GM12878 (cell line): Measurements from ENCODE around the gene COL18A1. TPM values are rescaled to one million over a fixed set of nuclear protein-coding genes. Genes with fewer than 3 reads are reported as not detected.

ENCODE experiments used
- ATAC-seq: fragments of 200-7000 bp; cut with Tn5 transposase; 3 replicates; pipeline ENCODE4 v1.9.1; 2020; ENCODE audit warnings: mild to moderate bottlenecking, moderate library complexity
- BruUV-seq: library from RNA; stranded (reverse); fragments of 400-500 nt; replicated peaks from 2 replicates; lab custom pipeline; 2021; lab: Mats Ljungman, UMichigan
- CTCF ChIA-PET: fragments of 300-600 bp; sonication (Branson Sonifier 250); formaldehyde crosslinking; extraction: SDS; loops from one replicate; lab custom pipeline; 2021; ENCODE audit warnings: inconsistent platforms; lab: Yijun Ruan, JAX
- POLR2A ChIA-PET: fragments of 350-600 bp; formaldehyde crosslinking; extraction: SDS; loops from one replicate; lab custom pipeline; 2021; ENCODE audit warnings: inconsistent platforms; lab: Charles Lee
- RAD21 ChIA-PET: fragments of 300-600 bp; sonication (Branson Sonifier 250); formaldehyde crosslinking; loops from one replicate; lab custom pipeline; 2023; ENCODE audit warnings: antibody characterized with exemption; ENCODE audit not compliant: unreplicated experiment; lab: Charles Lee
- SMC1A ChIA-PET: fragments of 300-600 bp; sonication (Branson Sonifier 250); formaldehyde crosslinking; loops from one replicate; lab custom pipeline; 2023; ENCODE audit not compliant: unreplicated experiment, uncharacterized antibody; lab: Charles Lee
- DNase-seq: peaks from one replicate; pipeline ENCODE4 v3.0.0-alpha.2; 2011; ENCODE audit warnings: low read depth, low spot score
- FAIRE-seq: peaks from 3 replicates; lab custom pipeline; 2011; peaks lifted over from hg19 to GRCh38; lab: Jason Lieb, UNC
- H2AFZ ChIP-seq: 2 replicates; pipeline ENCODE4 v1.6.0; 2011; ENCODE audit warnings: low read depth, low read length, control low read depth; ENCODE audit not compliant: control insufficient read depth
- H3K27ac ChIP-seq: 2 replicates; pipeline ENCODE4 v1.5.1; 2011; ENCODE audit warnings: control low read depth; ENCODE audit not compliant: control insufficient read depth, insufficient read depth
- H3K27me3 ChIP-seq, 2 experiments: replicated peaks in 1 of 2; 2 replicates each; pipeline versions ENCODE4 v1.6.0 to v1.6.1; 2011; ENCODE audit warnings: low read length in 1 of 2; ENCODE audit not compliant: control insufficient read depth in 2 of 2, insufficient read depth in 2 of 2
- H3K36me3 ChIP-seq, 2 experiments: 2 replicates each; pipeline ENCODE4 v1.5.1; 2011; ENCODE audit warnings: low read length in 1 of 2; ENCODE audit not compliant: control insufficient read depth in 2 of 2, insufficient read depth in 2 of 2
- H3K4me1 ChIP-seq: 2 replicates; pipeline ENCODE4 v1.6.1; 2011; ENCODE audit warnings: mild to moderate bottlenecking, low read length, moderate library complexity, mixed read lengths; ENCODE audit not compliant: control insufficient read depth, insufficient read depth
- H3K4me2 ChIP-seq: 2 replicates; pipeline ENCODE4 v1.6.0; 2011; ENCODE audit warnings: control low read depth; ENCODE audit not compliant: control insufficient read depth, insufficient read depth
- H3K4me3 ChIP-seq: fragments of 200-600 bp; sonication (generic); 2 replicates; pipeline ENCODE4 v1.5.1; 2016
- H3K79me2 ChIP-seq: 2 replicates; pipeline ENCODE4 v1.6.0; 2011; ENCODE audit warnings: low read length; ENCODE audit not compliant: control insufficient read depth, insufficient read depth
- H3K9ac ChIP-seq: 2 replicates; pipeline ENCODE4 v1.8.0; 2011; ENCODE audit warnings: low read length, control low read depth, mixed read lengths; ENCODE audit not compliant: control insufficient read depth, insufficient read depth
- H3K9me3 ChIP-seq: replicated peaks from 3 replicates; pipeline ENCODE4 v1.5.1; 2011; ENCODE audit warnings: mild to moderate bottlenecking, low read length; ENCODE audit not compliant: control insufficient read depth, insufficient read depth
- H4K20me1 ChIP-seq: 2 replicates; pipeline ENCODE4 v1.6.0; 2011; ENCODE audit not compliant: control insufficient read depth, insufficient read depth
- ATF2 ChIP-seq: IDR thresholded peaks from 2 replicates; pipeline ENCODE4 v1.6.1; 2012; ENCODE audit warnings: low read length, inconsistent platforms
- CBX5 ChIP-seq: sonication (generic); IDR thresholded peaks from 2 replicates; pipeline ENCODE4 v1.6.1; 2016; ENCODE audit warnings: low read depth, moderate library complexity, mild to moderate bottlenecking, inconsistent platforms
- CEBPZ ChIP-seq: fragments of 150-350 bp; IDR thresholded peaks from 2 replicates; pipeline ENCODE4 v1.6.1; 2016; ENCODE audit warnings: low read depth, low read length
- CHD4 ChIP-seq: fragments of 200-600 bp; sonication (generic); IDR thresholded peaks from 2 replicates; pipeline ENCODE4 v1.6.1; 2016; ENCODE audit warnings: mild to moderate bottlenecking
- EP300 ChIP-seq, 2 experiments: fragments of 150-350 bp in 1 of 2; IDR thresholded peaks; 2 replicates each; pipeline ENCODE4 v1.6.1; 2011 to 2012; ENCODE audit warnings: low read depth in 2 of 2, low read length in 2 of 2, borderline replicate concordance in 1 of 2, improper control_type of control experiment in 1 of 2, inconsistent platforms in 1 of 2; ENCODE audit not compliant: control insufficient read depth in 1 of 2
- JUNB ChIP-seq: IDR thresholded peaks from 2 replicates; pipeline ENCODE4 v1.6.1; 2016; ENCODE audit warnings: antibody characterized with exemption, mild to moderate bottlenecking
- NFYB ChIP-seq: IDR thresholded peaks from 2 replicates; pipeline ENCODE4 v1.6.1; 2011; ENCODE audit warnings: low read depth, mild to moderate bottlenecking, low read length, improper control_type of control experiment, moderate library complexity; ENCODE audit not compliant: insufficient read depth
- PML ChIP-seq: IDR thresholded peaks from 2 replicates; pipeline ENCODE4 v1.6.1; 2012; ENCODE audit warnings: low read length, inconsistent platforms
- RAD51 ChIP-seq: fragments of 450-650 bp; IDR thresholded peaks from 2 replicates; pipeline ENCODE4 v1.6.1; 2016; ENCODE audit warnings: moderate library complexity, mild to moderate bottlenecking, inconsistent platforms
- RBBP5 ChIP-seq: fragments of 200-600 bp; sonication (generic); conservative IDR thresholded peaks from 2 replicates; pipeline ENCODE4 v1.6.1; 2016
- SP1 ChIP-seq: IDR thresholded peaks from one replicate; pipeline ENCODE4 v1.6.1; 2011; ENCODE audit warnings: low read depth, low read length
- TBL1XR1 ChIP-seq: IDR thresholded peaks from 2 replicates; pipeline ENCODE4 v1.6.1; 2012; ENCODE audit warnings: low read depth, low read length, improper control_type of control experiment
- ZNF217 ChIP-seq: fragments of 450-650 bp; IDR thresholded peaks from 2 replicates; pipeline ENCODE4 v1.6.1; 2017; ENCODE audit warnings: antibody characterized with exemption, mild to moderate bottlenecking
- ZNF24 ChIP-seq: fragments of 450-650 bp; IDR thresholded peaks from 2 replicates; pipeline ENCODE4 v1.6.1; 2017; ENCODE audit warnings: antibody characterized with exemption, mild to moderate bottlenecking
- WGBS: methylation state at CpG from one replicate; pipeline ENCODE4 v1.1.6; 2016; ENCODE audit warnings: low lambda C conversion rate; ENCODE audit not compliant: insufficient replicate concordance, insufficient coverage; ENCODE audit errors: missing lambda C conversion rate; 5-methylcytosine and 5-hydroxymethylcytosine counted together
- in situ Hi-C: fragments of 300-500 bp; cut with MboI; formaldehyde crosslinking; loops from 9 replicates; pipeline ENCODE4 v1.14.3; 2018; ENCODE audit warnings: mixed read lengths
- intact Hi-C: fragments of 100-400 bp; cut with micrococcal nuclease; formaldehyde crosslinking; loops from one replicate; pipeline ENCODE4 v1.14.2; 2022; ENCODE audit not compliant: unreplicated experiment
- polyA plus RNA-seq, 11 experiments: library from polyadenylated mRNA; depleted of rRNA in 4 of 11; unstranded in 6 of 11; stranded (reverse) in 5 of 11; fragments of >200 nt; fragmentation: Nextera tagmentation in 4 of 11; fragmentation: Illumina TruSeq in 1 of 11; extraction: Ambion mirVana in 4 of 11; extraction: Trizol in 1 of 11; gene quantifications; 1 replicate in 1 of 11; 2 replicates in 10 of 11; pipeline versions ENCODE4 v1.2.1 to v1.2.3, GENCODE V29; 2011 to 2016; ENCODE audit warnings: inconsistent platforms in 2 of 11, missing spikeins in 2 of 11, low read depth in 1 of 11
- total RNA-seq, 4 experiments: library from RNA; depleted of rRNA in 3 of 4; stranded (reverse); fragments of >200 nt in 3 of 4; fragmentation: Illumina TruSeq in 1 of 4; extraction: Trizol in 1 of 4; gene quantifications; 2 replicates each; pipeline versions ENCODE4 v1.2.1 to v1.2.3, GENCODE V29; 2013 to 2021

Gene COL18A1
- total and polyA plus RNA-seq, 10 of the 15 experiments (the other 5 are each of a cell fraction or from before 2014, with no cell fraction given) = under 0.01 to 0.49 (median 0.09) TPM; not detected in 3

- FAIRE-seq (no peak), DNase-seq (no peak), ATAC-seq (no peak)
- no TSS peak for BruUV-seq
- no peaks in the 10 kb centered on the region for H3K27me3 ChIP-seq
- H2AFZ ChIP-seq = no peak overlapping the region
- H3K4me2 ChIP-seq = no peak overlapping the region
- H3K36me3 ChIP-seq = no peaks in the 10 kb centered on the region
- SMC1A ChIA-PET = no interaction called here
- WGBS = 38% methylated on average over 16 of the region's 16 CpGs
- POLR2A ChIA-PET = no interaction called here
- H4K20me1 ChIP-seq = no peaks in the 10 kb centered on the region
- no peaks in the 10 kb centered on the region for H3K9me3 ChIP-seq
- H3K27ac ChIP-seq = no peak overlapping the region
- H3K79me2 ChIP-seq = no peaks in the 10 kb centered on the region
- H3K4me1 ChIP-seq = no peaks in the 10 kb centered on the region
- in situ Hi-C loops = no loop called here
- H3K9ac ChIP-seq = no peak overlapping the region
- RAD21 ChIA-PET = no interaction called here
- CTCF ChIA-PET = interaction anchor here (1.3 kb wide), 1 partner anchor 140 kb away, joined by 4 read pairs; no protein-coding TSS in a partner anchor
- intact Hi-C loops = loop anchor here (5.0 kb wide), 1 partner anchor 280 kb away; no protein-coding TSS in a partner anchor
- TF ChIP-seq ZNF217 (no peak), CHD4 (no peak), CBX5 (no peak), PML (no peak), JUNB (peak; percentile 62)
- no peak overlapping the region for H3K4me3 ChIP-seq
Observed at GRCh38 chr21:45432575-45433255, 27.8 kb downstream of the COL18A1 start.

GRCh38 chr21:45433301-45433700 is 28.3 kb downstream of the COL18A1 start:
- ChIA-PET POLR2A (no interaction called here), CTCF (interaction anchor here (1.3 kb wide), 1 partner anchor 141 kb away, joined by 4 read pairs; no protein-coding TSS in a partner anchor), RAD21 (no interaction called here), SMC1A (no interaction called here)
- ATAC-seq = no peak
- Histone ChIP-seq H3K9me3 (no peaks in the 10 kb centered on the region; the same call in 2 of the 3 replicates), H3K27ac (no peak overlapping the region), H3K36me3 (no peaks in the 10 kb centered on the region), H3K4me3 (no peak overlapping the region), H3K4me1 (no peaks in the 10 kb centered on the region), H3K4me2 (no peak overlapping the region), H3K27me3 (no peaks in the 10 kb centered on the region), H4K20me1 (no peaks in the 10 kb centered on the region), H3K79me2 (no peaks in the 10 kb centered on the region), H3K9ac (no peak overlapping the region), H2AFZ (no peak overlapping the region)
- intact Hi-C loops (loop anchor here (5.0 kb wide), 1 partner anchor 281 kb away; no protein-coding TSS in a partner anchor), in situ Hi-C loops (no loop called here)
- no TSS peak for BruUV-seq
- no peak for FAIRE-seq
- DNase-seq = no peak
- WGBS = 25% methylated on average over 8 of the region's 8 CpGs
- TF ChIP-seq NFYB (no peak), ZNF24 (no peak), EP300 (IDR thresholded peaks at IDR 0.05; ENCODE audit: borderline replicate concordance in 1 of 2, control insufficient read depth in 1 of 2, low read depth in 2 of 2, low read length in 2 of 2) (no peak), CEBPZ (no peak), ZNF217 (no peak), SP1 (no peak), TBL1XR1 (no peak), ATF2 (no peak), RAD51 (no peak), RBBP5 (no peak)
